Smooth muscle cell (in vitro differentiated cells): Measurements from ENCODE around the gene IGFLR1. TPM values are rescaled to one million over a fixed set of nuclear protein-coding genes. Genes with fewer than 3 reads are reported as not detected.

Source experiments
- DNase-seq: peaks from one replicate; lab custom pipeline; 2025; ENCODE audit not compliant: unreplicated experiment; lab: John Stamatoyannopoulos, UW
- H2AFZ ChIP-seq: fragments of 200-600 bp; sonication (generic); 2 replicates; pipeline ENCODE4 v1.6.0; 2016; ENCODE audit warnings: antibody characterized with exemption, low read depth, mild to moderate bottlenecking
- H3F3A ChIP-seq: fragments of 200-600 bp; sonication (generic); 2 replicates; pipeline ENCODE4 v1.6.0; 2017; ENCODE audit warnings: antibody characterized with exemption, low read depth
- H3K27ac ChIP-seq: fragments of 200-600 bp; sonication (generic); 2 replicates; pipeline ENCODE4 v1.5.1; 2016; ENCODE audit warnings: low read depth, mild to moderate bottlenecking
- H3K27me3 ChIP-seq: fragments of 200-600 bp; sonication (generic); 2 replicates; pipeline ENCODE4 v1.6.1; 2016; ENCODE audit warnings: low read depth, mild to moderate bottlenecking
- H3K36me3 ChIP-seq: fragments of 200-600 bp; sonication (generic); 2 replicates; pipeline ENCODE4 v1.5.1; 2016; ENCODE audit warnings: low read depth
- H3K4me1 ChIP-seq: fragments of 200-600 bp; sonication (generic); 2 replicates; pipeline ENCODE4 v1.5.1; 2016; ENCODE audit warnings: low read depth
- H3K4me2 ChIP-seq: fragments of 200-600 bp; sonication (generic); 2 replicates; pipeline ENCODE4 v1.6.0; 2016; ENCODE audit warnings: mild to moderate bottlenecking
- H3K4me3 ChIP-seq: fragments of 200-600 bp; sonication (generic); 2 replicates; pipeline ENCODE4 v1.5.1; 2016; ENCODE audit warnings: mild to moderate bottlenecking
- H3K79me2 ChIP-seq: fragments of 200-600 bp; sonication (generic); 2 replicates; pipeline ENCODE4 v1.6.0; 2016; ENCODE audit warnings: low read depth, mild to moderate bottlenecking
- H3K9ac ChIP-seq: fragments of 200-600 bp; sonication (generic); 2 replicates; pipeline ENCODE4 v1.6.0; 2016; ENCODE audit warnings: low read depth
- H3K9me3 ChIP-seq: fragments of 200-600 bp; sonication (generic); replicated peaks from 2 replicates; pipeline ENCODE4 v1.5.1; 2016; ENCODE audit warnings: low read depth
- H4K20me1 ChIP-seq: fragments of 200-600 bp; sonication (generic); 2 replicates; pipeline ENCODE4 v1.6.0; 2016; ENCODE audit warnings: low read depth
- CTCF ChIP-seq: fragments of 200-600 bp; sonication (generic); IDR thresholded peaks from 2 replicates; pipeline ENCODE4 v1.5.1; 2017; ENCODE audit warnings: borderline replicate concordance, mild to moderate bottlenecking, antibody characterized with exemption; ENCODE audit not compliant: insufficient read depth, poor library complexity, severe bottlenecking
- WGBS: methylation state at CpG from one replicate; pipeline ENCODE4 v1.1.7; 2016; ENCODE audit warnings: low lambda C conversion rate; 5-methylcytosine and 5-hydroxymethylcytosine counted together
- polyA plus RNA-seq: library from polyadenylated mRNA; unstranded; fragments of >200 nt; fragmentation: Nextera tagmentation; extraction: Ambion mirVana; gene quantifications from 2 replicates; pipeline ENCODE4 v1.2.1, GENCODE V29; 2016
- total RNA-seq: library from RNA; depleted of rRNA; stranded (reverse); fragments of >200 nt; gene quantifications from 2 replicates; pipeline ENCODE4 v1.2.3, GENCODE V29; 2014

The IGFLR1 gene
- total and polyA plus RNA-seq, 2 experiments from 2014 or later = 1.2 to 1.4 TPM

- WGBS = 89% methylated on average over 2 of the region's 2 CpGs
- Histone ChIP-seq H4K20me1 (peaks cover 17% of the 10 kb centered on the region), H3F3A (peaks cover 19% of the 10 kb centered on the region), H3K27ac (no peak overlapping the region), H2AFZ (no peak overlapping the region), H3K4me3 (no peak overlapping the region), H3K36me3 (peaks cover 4% of the 10 kb centered on the region), H3K9me3 (no peaks in the 10 kb centered on the region), H3K79me2 (peaks cover 29% of the 10 kb centered on the region), H3K27me3 (no peaks in the 10 kb centered on the region), H3K4me1 (peaks cover 28% of the 10 kb centered on the region), H3K4me2 (peak overlapping the region; percentile 86), H3K9ac (no peak overlapping the region)
- TF ChIP-seq CTCF = no peak
- DNase-seq = no peak
Measured at GRCh38 chr19:35759697-35760096, 17.4 kb upstream of the IGFLR1 start.

- H3K4me2 ChIP-seq = peak within 1 kb of the TSS; percentile 86
- H3K79me2 ChIP-seq = peaks cover 29% of the 10 kb centered on the region
- H3K4me1 ChIP-seq = peaks cover 28% of the 10 kb centered on the region
- H2AFZ ChIP-seq = peak within 1 kb of the TSS; percentile 39
- no peak for TF ChIP-seq CTCF
- H3K9me3 ChIP-seq = no peaks in the 10 kb centered on the region
- under 1% methylated on average over 49 of the region's 53 CpGs for WGBS
- peak within 1 kb of the TSS; percentile 69 for H3K4me3 ChIP-seq
- peaks cover 27% of the 10 kb centered on the region for H3F3A ChIP-seq
- H3K36me3 ChIP-seq = peaks cover 4% of the 10 kb centered on the region
- H3K9ac ChIP-seq = peak within 1 kb of the TSS; percentile 92
- H3K27ac ChIP-seq = peak within 1 kb of the TSS; percentile 99
- peaks cover 20% of the 10 kb centered on the region for H4K20me1 ChIP-seq
- H3K27me3 ChIP-seq = no peaks in the 10 kb centered on the region
- DNase-seq = peak; percentile 85
Measured at GRCh38 chr19:35757749-35758608, 15.7 kb upstream of the IGFLR1 start, which contains the start of gene PROSER3. Gene PROSER3 (plus strand): TSS chr19:35758176. CDS start chr19:35758216, 40 bp downstream.

- H4K20me1 ChIP-seq = peaks cover 20% of the 10 kb centered on the region
- no peaks in the 10 kb centered on the region for H3K27me3 ChIP-seq
- H3K9ac ChIP-seq = peak overlapping the region; percentile 91
- H2AFZ ChIP-seq = no peak overlapping the region
- peak; percentile 82 for DNase-seq
- H3K4me3 ChIP-seq = peak overlapping the region; percentile 69
- peaks cover 29% of the 10 kb centered on the region for H3K79me2 ChIP-seq
- peak overlapping the region; percentile 99 for H3K27ac ChIP-seq
- H3F3A ChIP-seq = peaks cover 27% of the 10 kb centered on the region
- TF ChIP-seq CTCF = no peak
- under 1% methylated on average over 19 of the region's 19 CpGs for WGBS
- peaks cover 28% of the 10 kb centered on the region for H3K4me1 ChIP-seq
- peak overlapping the region; percentile 86 for H3K4me2 ChIP-seq
- peaks cover 4% of the 10 kb centered on the region for H3K36me3 ChIP-seq
- H3K9me3 ChIP-seq = no peaks in the 10 kb centered on the region
Measured at GRCh38 chr19:35757231-35757748, 15.0 kb upstream of the IGFLR1 start.
